ENCODE results near the gene ABCA3.

GRCh38 chr16:2235695-2236336, 104.7 kb downstream of the ABCA3 start:
- TF ChIP-seq CTCF (IDR thresholded peaks at IDR 0.05) (no peak), POLR2A (IDR thresholded peaks at IDR 0.05) (no peak), EP300 (IDR thresholded peaks at IDR 0.05) (no peak)

All from tibial nerve (tissue), 4 donors.